ENCODE results near the gene HIPK2.

Gene HIPK2

GRCh38 chr7:139666501-139666900 is 111.3 kb downstream of the HIPK2 start:
- no peak for DNase-seq

DNA sequence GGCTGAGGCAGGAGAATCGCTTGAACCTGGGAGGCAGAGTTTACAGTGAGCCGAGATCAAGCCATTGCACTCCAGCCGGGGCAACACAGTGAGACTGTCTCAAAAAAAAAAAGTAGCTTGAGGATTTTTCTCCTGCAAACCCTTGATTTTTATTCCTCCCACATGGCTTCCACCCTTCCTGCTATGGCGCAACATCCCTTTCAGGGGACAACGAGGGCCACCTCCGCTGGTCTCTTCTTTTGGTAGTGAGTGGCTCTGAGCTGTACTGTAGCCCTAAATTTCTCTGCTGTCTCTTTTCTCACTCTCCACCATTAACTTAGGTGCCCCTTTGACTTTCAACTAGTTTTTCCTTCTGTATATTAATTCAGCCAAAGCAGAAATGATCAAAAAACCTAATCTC is 113.4 kb downstream of the HIPK2 start:
- no peak for DNase-seq

GRCh38 chr7:139663608-139664177 is 114.1 kb downstream of the HIPK2 start:
- no peak for DNase-seq

- no peak for DNase-seq
Measured at GRCh38 chr7:139661903-139662302, 115.9 kb downstream of the HIPK2 start.

DNA sequence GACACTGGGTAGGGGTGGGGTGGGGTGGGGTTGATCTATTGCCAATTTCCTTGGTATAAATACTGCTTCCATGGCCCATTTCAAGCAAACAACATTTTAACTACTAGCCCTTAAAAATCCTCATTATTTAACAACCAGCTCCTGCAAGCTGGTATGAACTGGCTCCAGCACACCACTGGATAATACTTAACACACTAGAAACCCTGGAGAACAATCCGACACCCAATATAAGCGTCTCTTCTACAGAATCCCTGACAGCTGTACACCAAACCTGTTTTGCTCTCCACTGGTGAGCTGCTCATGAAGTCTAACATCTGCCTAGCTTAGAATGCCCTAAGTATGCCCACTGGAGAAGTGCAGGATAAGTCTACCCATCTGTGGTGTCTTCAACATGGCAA is 116.8 kb downstream of the HIPK2 start:
- DNase-seq: no peak

GRCh38 chr7:139660317-139661042 is 117.3 kb downstream of the HIPK2 start:
- no peak for DNase-seq

GRCh38 chr7:139659922-139660316 is 117.9 kb downstream of the HIPK2 start:
- no peak for DNase-seq

GRCh38 chr7:139658908-139659675 is 118.7 kb downstream of the HIPK2 start:
- no peak for DNase-seq

GRCh38 chr7:139658296-139658695 is 119.5 kb downstream of the HIPK2 start:
- no peak for DNase-seq

DNA sequence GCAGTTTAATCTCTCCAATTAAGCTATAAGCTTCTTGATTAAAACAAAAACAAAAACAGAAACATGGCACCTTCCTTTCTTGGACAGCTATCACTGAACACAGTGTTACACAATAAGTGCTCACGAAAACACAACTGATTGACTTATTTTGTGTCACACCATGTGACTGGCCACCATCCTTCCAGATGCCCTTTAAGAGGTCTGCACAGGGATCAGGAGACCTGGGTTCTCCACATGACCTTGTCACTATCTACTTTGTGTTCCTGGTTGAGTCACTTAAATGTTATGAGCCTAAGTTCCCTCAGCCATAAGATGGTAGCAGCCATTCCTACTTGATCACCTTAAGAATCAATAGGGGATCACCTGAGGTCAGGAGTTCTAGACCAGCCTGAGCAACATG is 120.1 kb downstream of the HIPK2 start:
- no peak for DNase-seq

- no peak for DNase-seq
Measured at GRCh38 chr7:139656387-139656786, 121.4 kb downstream of the HIPK2 start.

GRCh38 chr7:139655305-139655704 is 122.5 kb downstream of the HIPK2 start:
- DNase-seq: no peak

- DNase-seq: no peak
Measured at GRCh38 chr7:139654276-139655181, 123.3 kb downstream of the HIPK2 start.

GRCh38 chr7:139651914-139652313 is 125.9 kb downstream of the HIPK2 start:
- DNase-seq: no peak

DNA sequence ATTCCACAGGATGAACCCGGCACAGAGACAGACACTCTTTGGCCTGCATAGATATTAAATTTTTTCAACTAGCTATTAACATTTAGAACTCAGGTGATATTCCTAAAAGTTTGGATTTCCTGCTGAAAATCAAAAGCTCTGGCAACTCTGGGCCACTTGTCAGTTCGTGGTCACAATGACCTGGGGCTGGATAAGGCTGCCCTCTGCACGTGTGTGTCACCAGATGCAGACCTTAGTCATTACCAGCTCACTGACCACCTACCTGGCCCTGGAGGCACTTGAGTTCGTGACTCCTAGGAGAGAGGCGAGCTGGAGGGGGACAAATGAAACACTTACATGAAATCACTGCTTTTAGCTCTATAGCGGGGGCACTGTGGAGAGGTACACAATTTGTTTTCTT is 126.5 kb downstream of the HIPK2 start:
- DNase-seq: no peak

DNA sequence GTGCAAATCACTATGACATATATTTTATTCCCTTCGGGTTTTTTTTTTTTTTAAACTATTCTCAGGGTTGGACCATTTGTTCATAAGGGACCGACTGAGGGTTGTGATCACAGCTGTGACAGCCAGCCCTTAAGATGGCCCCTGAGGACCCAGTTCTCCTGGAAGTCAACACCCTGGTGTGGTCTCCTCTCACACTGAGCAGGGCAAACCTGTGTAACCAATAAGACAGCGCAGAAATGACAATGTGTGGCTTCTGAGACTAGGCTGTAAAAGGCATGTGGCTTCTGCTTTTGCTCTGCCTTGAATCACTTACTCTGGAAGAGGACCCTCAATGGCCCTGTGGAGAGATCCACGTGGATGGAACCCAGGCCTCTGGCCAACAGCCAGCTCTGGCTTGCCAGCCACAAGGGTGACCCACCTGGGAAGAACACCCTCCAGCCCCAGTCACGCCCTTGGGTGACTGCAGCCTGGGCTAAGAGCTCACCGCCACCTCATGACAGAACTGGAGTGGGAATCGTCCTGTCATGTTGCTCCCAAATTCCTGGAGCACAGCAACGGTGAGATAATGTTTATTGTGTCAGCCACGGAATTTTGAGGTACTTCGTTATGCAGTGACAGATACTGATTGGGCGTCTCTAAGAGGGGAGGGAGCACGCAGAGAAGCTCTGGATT is 127.2 kb downstream of the HIPK2 start:
- DNase-seq: no peak

GRCh38 chr7:139648941-139649425 is 128.8 kb downstream of the HIPK2 start:
- no peak for DNase-seq

- no peak for DNase-seq
Measured at GRCh38 chr7:139648391-139648861, 129.4 kb downstream of the HIPK2 start.

- DNase-seq: no peak
Measured at GRCh38 chr7:139647814-139648390, 129.9 kb downstream of the HIPK2 start.

DNA sequence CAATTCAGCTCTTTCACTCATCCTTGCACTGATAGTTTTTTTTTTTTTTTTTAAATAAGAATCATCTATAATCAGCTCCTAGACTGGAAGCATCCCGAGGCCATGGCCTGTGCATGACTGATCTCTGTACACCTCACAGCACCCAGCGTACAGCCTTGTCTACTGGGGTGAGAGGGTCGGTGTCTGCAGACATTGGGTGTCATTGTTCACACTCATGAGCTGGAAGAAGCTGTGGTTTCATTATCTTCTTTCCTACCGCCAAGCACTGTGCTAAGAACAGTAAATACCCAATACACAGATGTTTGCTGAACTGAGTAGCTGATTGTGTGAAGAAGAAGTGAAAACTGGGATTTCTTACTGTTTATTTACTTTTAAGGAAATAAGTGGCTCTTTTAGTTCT is 130.7 kb downstream of the HIPK2 start:
- DNase-seq: no peak

DNA sequence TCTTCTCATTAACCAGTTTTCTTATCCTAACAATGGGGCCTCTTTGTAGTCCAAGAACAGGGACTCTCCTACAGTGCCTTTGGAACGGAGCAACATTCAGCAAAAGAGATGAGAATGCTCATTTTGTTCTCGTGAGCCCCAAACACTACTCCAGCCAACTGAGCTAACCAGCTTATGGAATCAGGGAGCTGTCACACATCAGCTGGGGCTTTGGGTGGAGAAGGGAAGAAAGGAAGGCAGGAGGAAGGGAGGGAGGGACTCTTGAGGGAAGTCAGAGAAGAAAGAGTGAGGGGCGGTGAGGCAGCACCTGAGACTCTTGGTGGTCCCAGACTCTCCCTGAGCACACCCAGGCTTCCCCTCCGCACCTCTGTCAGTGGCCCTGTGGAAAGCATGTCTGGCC is 131.2 kb downstream of the HIPK2 start:
- no peak for DNase-seq
